PC-3 (cell line): ENCODE measurements around the gene ANKS1A.

Experiments
- CTCF ChIP-seq: fragments of 300-600 bp; sonication (generic); conservative IDR thresholded peaks from 2 replicates; pipeline ENCODE4 v1.5.1; 2017; ENCODE audit warnings: antibody characterized with exemption, low read depth, mild to moderate bottlenecking, low read length
- EZH2phosphoT487 ChIP-seq: fragments of 300-600 bp; sonication (generic); IDR thresholded peaks from 2 replicates; pipeline ENCODE4 v1.6.1; 2018; ENCODE audit warnings: mild to moderate bottlenecking, antibody characterized with exemption, low read length, borderline replicate concordance

GRCh38 chr6:34877259-34877658, 11.8 kb upstream of the ANKS1A start:
- TF ChIP-seq CTCF = no peak
- no peak for TF ChIP-seq EZH2phosphoT487
